WTC11 (cell line): ENCODE results near the gene CERS1.

Source experiments
- CREM ChIP-seq: sonication (generic); formaldehyde crosslinking; IDR thresholded peaks from 2 replicates; pipeline ENCODE4 v1.8.1; 2022; ENCODE audit warnings: mild to moderate bottlenecking, missing genetic modification reagents, moderate library complexity
- FOXJ3 ChIP-seq: sonication (generic); formaldehyde crosslinking; IDR thresholded peaks from 2 replicates; pipeline ENCODE4 v1.9.0; 2021; ENCODE audit warnings: missing genetic modification reagents, mild to moderate bottlenecking, borderline replicate concordance
- NR3C1 ChIP-seq: sonication (generic); formaldehyde crosslinking; conservative IDR thresholded peaks from 2 replicates; pipeline ENCODE4 v1.8.1; 2023; ENCODE audit warnings: low read depth, mild to moderate bottlenecking, missing genetic modification reagents
- PRDM15 ChIP-seq: sonication (generic); formaldehyde crosslinking; IDR thresholded peaks from 2 replicates; pipeline ENCODE4 v1.8.0; 2022; ENCODE audit warnings: missing genetic modification reagents
- SP1 ChIP-seq: sonication (generic); formaldehyde crosslinking; conservative IDR thresholded peaks from 2 replicates; pipeline ENCODE4 v1.8.1; 2022; ENCODE audit warnings: missing genetic modification reagents
- ZBTB21 ChIP-seq: sonication (generic); formaldehyde crosslinking; IDR thresholded peaks from 2 replicates; pipeline ENCODE4 v1.8.1; 2023; ENCODE audit warnings: mild to moderate bottlenecking, missing genetic modification reagents, borderline replicate concordance
- TF ChIP-seq, protein P1 (sequence below): fragments of 200-600 bp; IDR thresholded peaks from 2 replicates; pipeline ENCODE4 v1.8.0; 2022; ENCODE audit warnings: antibody characterized with exemption

DNA sequence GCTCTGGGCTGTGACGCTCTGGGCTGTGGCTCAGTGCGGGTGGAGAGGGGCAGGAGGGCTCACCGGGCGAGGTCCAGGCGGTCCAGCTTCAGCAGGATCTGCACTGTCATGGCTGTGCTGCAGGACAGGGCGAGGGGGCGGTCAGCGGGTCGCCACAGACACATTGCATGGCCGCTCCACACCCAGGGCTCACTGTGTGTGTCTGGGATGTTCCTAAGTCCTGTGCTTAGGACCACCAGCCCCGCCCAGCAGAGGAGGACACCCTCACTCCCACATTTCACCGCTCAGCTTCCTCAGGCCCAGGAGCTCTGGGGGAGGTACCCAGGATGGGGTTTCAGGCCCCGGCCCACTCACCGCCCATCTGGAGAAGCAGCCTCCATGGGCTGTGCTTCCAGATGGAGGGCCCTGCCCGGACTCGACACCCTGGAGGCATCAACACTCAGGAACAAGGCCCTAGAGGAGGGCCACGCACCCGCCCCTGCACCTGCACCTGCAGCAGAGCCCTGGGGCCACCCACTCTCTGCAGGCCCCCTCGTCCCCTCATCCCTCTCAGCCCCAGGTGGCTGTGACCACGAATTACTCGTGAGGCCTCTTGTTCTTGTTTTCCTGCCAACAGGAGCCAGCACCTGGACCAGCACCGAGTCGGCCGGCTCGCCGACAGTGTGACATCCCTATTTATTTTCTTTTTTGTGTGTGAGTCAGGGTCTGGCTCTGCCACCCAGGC, 9.7 kb upstream of the CERS1 start:
- TF ChIP-seq ZBTB21, result no peak
- no peak for TF ChIP-seq CREM (CRISPR knock-in tag)
- no peak for TF ChIP-seq FOXJ3
- TF ChIP-seq SP1 (CRISPR knock-in tag), result no peak
- TF ChIP-seq NR3C1 (CRISPR knock-in tag), result no peak
- TF ChIP-seq PRDM15 (CRISPR knock-in tag), result no peak
- TF ChIP-seq, protein P1, sequence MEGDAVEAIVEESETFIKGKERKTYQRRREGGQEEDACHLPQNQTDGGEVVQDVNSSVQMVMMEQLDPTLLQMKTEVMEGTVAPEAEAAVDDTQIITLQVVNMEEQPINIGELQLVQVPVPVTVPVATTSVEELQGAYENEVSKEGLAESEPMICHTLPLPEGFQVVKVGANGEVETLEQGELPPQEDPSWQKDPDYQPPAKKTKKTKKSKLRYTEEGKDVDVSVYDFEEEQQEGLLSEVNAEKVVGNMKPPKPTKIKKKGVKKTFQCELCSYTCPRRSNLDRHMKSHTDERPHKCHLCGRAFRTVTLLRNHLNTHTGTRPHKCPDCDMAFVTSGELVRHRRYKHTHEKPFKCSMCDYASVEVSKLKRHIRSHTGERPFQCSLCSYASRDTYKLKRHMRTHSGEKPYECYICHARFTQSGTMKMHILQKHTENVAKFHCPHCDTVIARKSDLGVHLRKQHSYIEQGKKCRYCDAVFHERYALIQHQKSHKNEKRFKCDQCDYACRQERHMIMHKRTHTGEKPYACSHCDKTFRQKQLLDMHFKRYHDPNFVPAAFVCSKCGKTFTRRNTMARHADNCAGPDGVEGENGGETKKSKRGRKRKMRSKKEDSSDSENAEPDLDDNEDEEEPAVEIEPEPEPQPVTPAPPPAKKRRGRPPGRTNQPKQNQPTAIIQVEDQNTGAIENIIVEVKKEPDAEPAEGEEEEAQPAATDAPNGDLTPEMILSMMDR, result no peak
